Gastroesophageal sphincter (tissue), 4 donors: ENCODE results near the gene SPDYE18. TPM values are rescaled to one million over a fixed set of nuclear protein-coding genes. Genes with fewer than 3 reads are reported as not detected.
A peak's percentile ranks its signal among the peaks of the same experiment; 100 is the strongest.
"Not testable (repeated sequence)": the region's sequence is repeated elsewhere in the genome, so short reads cannot be mapped to it uniquely, and the experiment has no call there.

ENCODE experiments used
- ATAC-seq: fragments of 150-250 bp; one replicate; pipeline ENCODE4 v1.9.1; 2016; ENCODE audit warnings: mild to moderate bottlenecking, moderate library complexity
- H3K27ac ChIP-seq, 4 donors: fragments of 200-600 bp; sonication (generic) in 3 of 4; 1 replicate in 3 of 4; 2 replicates in 1 of 4; pipeline ENCODE4 v1.5.1; 2016 to 2019
- H3K27me3 ChIP-seq: fragments of 200-600 bp; sonication (generic); one replicate; pipeline ENCODE4 v1.5.1; 2019
- H3K36me3 ChIP-seq, 2 donors: fragments of 200-600 bp; sonication (generic); one replicate each; pipeline ENCODE4 v1.5.1; 2019; ENCODE audit warnings: control low read depth in 1 of 2
- H3K4me1 ChIP-seq, 3 donors: fragments of 200-600 bp; sonication (generic); 1 replicate in 2 of 3; 2 replicates in 1 of 3; pipeline ENCODE4 v1.5.1; 2016 to 2019; ENCODE audit warnings: control low read depth in 2 of 3
- H3K4me3 ChIP-seq, 2 donors: fragments of 200-600 bp; sonication (generic); one replicate each; pipeline ENCODE4 v1.5.1; 2019; ENCODE audit warnings: mild to moderate bottlenecking in 1 of 2, moderate library complexity in 1 of 2
- H3K9me3 ChIP-seq, 3 donors: fragments of 200-600 bp; sonication (generic); one replicate each; pipeline ENCODE4 v1.5.1; 2017 to 2019; ENCODE audit warnings: control low read depth in 2 of 3
- WGBS, 2 donors: methylation state at CpG; one replicate each; pipeline ENCODE4 v1.1.5; 2018; ENCODE audit warnings: low coverage in 1 of 2; 5-methylcytosine and 5-hydroxymethylcytosine counted together
- total RNA-seq, 4 donors: library from RNA; depleted of rRNA; stranded (reverse); fragments of >200 nt; gene quantifications; one replicate each; pipeline ENCODE4 v1.1.0, GENCODE V29; 2016

The SPDYE18 gene
- total RNA-seq, result 1 to 10 TPM in 2 of 4 donors, not detected in 2; 2.3 to 3.1 TPM

DNA sequence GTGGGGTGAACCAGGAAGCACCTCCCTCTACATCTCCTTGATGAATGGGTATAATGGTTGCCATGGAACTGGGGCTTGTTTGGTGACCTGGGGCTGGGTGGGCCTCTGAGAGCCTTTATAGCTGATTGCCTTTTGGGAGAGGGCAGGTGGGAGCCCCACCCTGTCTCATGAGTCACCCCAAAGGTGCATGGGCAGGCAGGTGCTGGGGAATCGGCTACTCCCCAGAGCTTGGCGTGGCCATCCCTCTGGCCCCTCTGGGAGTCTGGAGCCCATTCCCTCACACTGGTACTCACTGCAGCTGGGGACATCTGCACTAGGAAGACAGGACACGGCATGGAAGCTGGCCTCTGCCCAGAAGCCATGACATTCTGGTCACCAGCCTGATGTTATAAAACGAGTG lies at the start of gene SPDYE18:
Gene SPDYE18, minus strand, starts transcription at position 2 of the 400 bp plus-strand sequence. CDS start 2,046 bp downstream, outside the sequence.
- H3K27ac ChIP-seq, H3K4me1 ChIP-seq, H3K9me3 ChIP-seq, ATAC-seq, H3K27me3 ChIP-seq, H3K4me3 ChIP-seq: not testable (repeated sequence)
- no CpG with 5 or more reads among the region's 4 CpGs for WGBS, 2 donors
- peaks cover 0 to 22% of the 10 kb centered on the region in 2 donors for H3K36me3 ChIP-seq

DNA sequence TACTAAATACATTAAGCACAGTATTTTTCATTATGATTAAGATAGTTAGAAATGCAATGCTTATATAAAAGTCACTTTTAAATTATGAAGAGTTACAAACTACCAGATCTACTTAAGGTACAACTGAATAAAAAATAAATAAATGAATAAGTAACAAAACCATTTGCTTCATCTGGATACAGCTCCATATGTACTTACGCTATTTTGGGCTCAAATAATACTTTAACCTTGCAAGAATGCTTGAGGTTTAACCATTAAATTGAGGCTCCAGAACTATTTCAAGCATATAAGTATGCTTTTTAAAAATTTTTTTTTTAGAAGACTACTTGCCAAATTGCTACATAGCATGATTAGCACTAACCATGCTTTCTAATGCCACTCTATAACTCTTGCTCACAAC lies 46.0 kb upstream of the SPDYE18 start:
- H3K4me3 ChIP-seq, H3K36me3 ChIP-seq, H3K9me3 ChIP-seq, ATAC-seq, H3K27ac ChIP-seq, H3K27me3 ChIP-seq: not testable (repeated sequence)
- peaks cover 0 to 40% (median 0%) of the 10 kb centered on the region in 3 donors for H3K4me1 ChIP-seq
- WGBS, 2 donors, result 40 to 55% methylated on average over 1 of the region's 1 CpG

- peaks cover 0 to 40% (median 0%) of the 10 kb centered on the region in 3 donors for H3K4me1 ChIP-seq
- H3K4me3 ChIP-seq, H3K27me3 ChIP-seq, ATAC-seq, H3K9me3 ChIP-seq, H3K36me3 ChIP-seq: not testable (repeated sequence)
- H3K27ac ChIP-seq, result peak overlapping the region in 3 of 4 donors; percentile 62 to 70 (median 68)
- no CpG with 5 or more reads among the region's 3 CpGs for WGBS, 2 donors
These were observed 45.3 kb upstream of the SPDYE18 start for GRCh38 chr7:77107659-77108058.

DNA sequence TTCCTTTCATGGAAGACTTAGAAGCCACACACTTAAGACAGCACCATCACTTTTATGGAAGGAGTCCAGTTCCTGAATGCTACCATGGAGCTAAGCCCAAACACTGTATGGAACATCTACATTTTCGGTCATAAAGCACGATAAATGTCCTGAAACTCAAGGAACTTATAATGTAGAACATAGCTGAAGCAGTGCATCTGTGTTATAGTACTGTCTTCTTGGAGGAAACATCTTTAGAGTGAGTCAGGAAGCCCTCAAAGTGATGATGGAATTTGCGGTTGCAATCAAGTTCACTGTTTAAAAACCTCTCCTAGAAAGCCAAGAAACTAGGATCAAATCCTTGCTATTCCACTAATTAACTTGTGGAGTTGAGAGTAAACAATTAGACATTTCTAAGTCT lies 43.5 kb upstream of the SPDYE18 start:
- not testable (repeated sequence) for H3K27ac ChIP-seq, H3K9me3 ChIP-seq, H3K27me3 ChIP-seq, H3K36me3 ChIP-seq, H3K4me3 ChIP-seq, ATAC-seq
- peaks cover 0 to 31% (median 0%) of the 10 kb centered on the region in 3 donors for H3K4me1 ChIP-seq
- 38 to 63% methylated on average over 2 to 3 of the region's 3 CpGs for WGBS, 2 donors

DNA sequence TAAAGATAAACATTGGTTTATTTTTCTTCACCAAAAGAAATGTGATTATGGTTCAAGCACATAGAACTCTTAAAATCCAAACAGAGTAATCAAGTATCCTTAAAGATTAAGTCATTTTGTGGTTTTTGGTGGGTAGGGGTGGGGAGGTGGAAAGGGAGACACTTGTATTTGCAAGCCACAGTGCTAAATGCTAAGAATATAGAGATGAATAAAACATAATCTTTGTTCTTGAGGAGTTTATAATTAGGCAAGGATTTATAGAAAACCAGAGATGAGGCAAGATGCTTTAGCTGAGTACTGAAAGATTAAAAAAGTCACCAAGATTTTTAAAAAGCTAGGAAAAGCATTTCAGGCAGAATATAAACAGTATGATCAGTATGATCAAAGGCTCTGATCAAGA lies 40.3 kb upstream of the SPDYE18 start:
- H3K4me1 ChIP-seq, H3K4me3 ChIP-seq, H3K27me3 ChIP-seq, ATAC-seq, H3K27ac ChIP-seq, H3K9me3 ChIP-seq, H3K36me3 ChIP-seq: not testable (repeated sequence)

DNA sequence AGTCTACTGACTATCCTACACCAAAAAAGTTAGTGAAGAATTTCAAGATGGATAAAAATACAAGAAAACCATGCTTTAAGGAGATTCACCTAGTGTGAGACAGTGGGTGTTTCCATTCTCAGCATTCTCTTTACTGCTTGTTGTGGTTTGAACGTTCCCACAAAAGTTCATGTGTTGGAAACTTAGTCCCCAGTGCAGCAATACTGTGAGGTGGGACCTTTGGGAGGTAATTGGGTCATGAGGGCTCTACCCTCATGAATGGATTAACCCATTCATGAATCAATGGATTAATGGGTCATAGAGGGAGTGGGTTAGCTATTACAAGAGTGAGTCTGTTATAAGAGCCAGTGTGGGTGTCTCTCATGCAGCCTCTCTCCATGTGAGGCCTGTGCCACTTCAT lies 38.8 kb upstream of the SPDYE18 start:
- not testable (repeated sequence) for H3K4me1 ChIP-seq, H3K9me3 ChIP-seq, ATAC-seq, H3K36me3 ChIP-seq, H3K27me3 ChIP-seq, H3K27ac ChIP-seq, H3K4me3 ChIP-seq
- WGBS, 2 donors, result 75% methylated on average over 1 of the region's 1 CpG; no CpG with 5 or more reads in 1 of the 2 donors

- H3K27ac ChIP-seq, H3K9me3 ChIP-seq, H3K4me3 ChIP-seq, H3K4me1 ChIP-seq, H3K27me3 ChIP-seq, ATAC-seq, H3K36me3 ChIP-seq: not testable (repeated sequence)
- WGBS, 2 donors, result no CpG with 5 or more reads among the region's 3 CpGs
These were observed 38.1 kb upstream of the SPDYE18 start for GRCh38 chr7:77100501-77100900.

GRCh38 chr7:77092301-77092700 lies 29.9 kb upstream of the SPDYE18 start:
- 73 to 75% methylated on average over 2 of the region's 2 CpGs for WGBS, 2 donors
- H3K27me3 ChIP-seq, H3K4me1 ChIP-seq, H3K9me3 ChIP-seq, H3K27ac ChIP-seq, ATAC-seq, H3K4me3 ChIP-seq: not testable (repeated sequence)
- peaks cover 0 to 17% of the 10 kb centered on the region in 2 donors for H3K36me3 ChIP-seq

GRCh38 chr7:77082192-77082591 lies 19.8 kb upstream of the SPDYE18 start:
- H3K27ac ChIP-seq, H3K27me3 ChIP-seq, H3K4me3 ChIP-seq, H3K9me3 ChIP-seq, H3K36me3 ChIP-seq, ATAC-seq, H3K4me1 ChIP-seq: not testable (repeated sequence)
- 89 to 100% methylated on average over 1 of the region's 1 CpG for WGBS, 2 donors

GRCh38 chr7:77080236-77080635 lies 17.9 kb upstream of the SPDYE18 start:
- not testable (repeated sequence) for H3K9me3 ChIP-seq, H3K27me3 ChIP-seq, H3K27ac ChIP-seq, H3K4me1 ChIP-seq, H3K4me3 ChIP-seq, ATAC-seq, H3K36me3 ChIP-seq
- 57% methylated on average over 1 of the region's 2 CpGs; no CpG with 5 or more reads in 1 of the 2 donors for WGBS, 2 donors

DNA sequence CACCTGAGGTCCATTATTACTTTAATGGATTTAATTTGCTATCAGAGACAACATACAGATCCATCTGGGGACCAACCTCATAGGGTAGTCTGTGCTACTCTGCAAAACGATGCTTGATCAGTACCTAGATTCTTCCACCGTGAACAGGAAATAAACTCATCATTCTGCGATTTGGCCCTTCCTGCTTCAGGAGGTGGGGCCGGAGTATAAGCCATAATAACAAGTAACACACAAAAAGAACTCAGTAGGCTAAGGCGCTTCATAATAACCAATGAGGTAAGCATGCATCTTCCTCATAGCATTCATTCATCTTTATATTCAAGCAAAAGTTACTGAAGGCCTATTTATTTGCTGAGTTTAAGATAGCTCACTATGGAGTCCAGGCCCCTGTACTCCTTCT lies 17.3 kb upstream of the SPDYE18 start:
- not testable (repeated sequence) for ATAC-seq, H3K9me3 ChIP-seq, H3K4me3 ChIP-seq, H3K27ac ChIP-seq, H3K27me3 ChIP-seq, H3K4me1 ChIP-seq, H3K36me3 ChIP-seq
- no CpG with 5 or more reads among the region's 5 CpGs for WGBS, 2 donors

GRCh38 chr7:77079112-77079511 lies 16.8 kb upstream of the SPDYE18 start:
- H3K27ac ChIP-seq, H3K4me3 ChIP-seq, ATAC-seq, H3K36me3 ChIP-seq, H3K4me1 ChIP-seq, H3K27me3 ChIP-seq, H3K9me3 ChIP-seq: not testable (repeated sequence)

DNA sequence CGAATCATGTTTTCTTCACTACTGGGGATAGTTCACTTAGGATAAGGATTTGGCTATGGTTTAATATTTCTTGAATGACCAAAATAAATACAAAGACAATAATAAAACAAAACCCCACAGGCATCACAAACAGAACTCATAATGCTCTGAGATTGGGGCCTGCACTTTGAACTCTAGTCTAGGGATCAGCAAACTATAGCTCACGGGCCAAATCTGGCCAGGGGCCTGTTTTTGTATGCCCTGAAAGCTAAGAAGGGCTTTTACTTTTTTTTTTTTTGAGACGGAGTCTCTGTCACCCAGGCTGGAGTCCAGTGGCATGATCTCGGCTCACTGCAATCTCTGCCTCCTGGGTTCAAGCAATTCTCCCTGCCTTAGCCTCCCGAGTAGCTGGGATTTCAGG lies 14.7 kb upstream of the SPDYE18 start:
- WGBS, 2 donors, result 80 to 82% methylated on average over 3 of the region's 5 CpGs
- H3K27me3 ChIP-seq, ATAC-seq, H3K27ac ChIP-seq, H3K9me3 ChIP-seq, H3K36me3 ChIP-seq, H3K4me3 ChIP-seq, H3K4me1 ChIP-seq: not testable (repeated sequence)

- WGBS, 2 donors, result no CpG with 5 or more reads among the region's 6 CpGs
- not testable (repeated sequence) for H3K27me3 ChIP-seq, H3K4me3 ChIP-seq
These were observed 12.5 kb upstream of the SPDYE18 start for GRCh38 chr7:77074786-77075396.

More at GRCh38 chr7:77074786-77075396, 12.5 kb upstream of the SPDYE18 start:
- H3K4me1 ChIP-seq, H3K27ac ChIP-seq, H3K36me3 ChIP-seq, H3K9me3 ChIP-seq, ATAC-seq: not testable (repeated sequence)
